Fibroblast of lung (primary cell): ENCODE measurements around the gene C2orf81. TPM values are rescaled to one million over a fixed set of nuclear protein-coding genes. Genes with fewer than 3 reads are reported as not detected.
"Not testable (repeated sequence)": the region's sequence is repeated elsewhere in the genome, so short reads cannot be mapped to it uniquely, and the experiment has no call there.

Experiments
- DNase-seq, 2 donors: peaks; one replicate each; pipeline versions ENCODE4 v3.0.0 to v3.0.0-alpha.2; 2010; ENCODE audit warnings: low read depth in 2 of 2
- H2AFZ ChIP-seq: 2 replicates; pipeline ENCODE4 v1.5.1; 2012; ENCODE audit warnings: low read length, control low read depth, inconsistent platforms
- H3K27ac ChIP-seq: 2 replicates; pipeline ENCODE4 v1.5.1; 2011; ENCODE audit warnings: low read length, control low read depth; ENCODE audit not compliant: insufficient read depth
- H3K27me3 ChIP-seq: 2 replicates; pipeline ENCODE4 v1.5.1; 2011; ENCODE audit warnings: mild to moderate bottlenecking, low read length; ENCODE audit not compliant: control insufficient read depth, insufficient read depth
- H3K36me3 ChIP-seq: 2 replicates; pipeline ENCODE4 v1.5.1; 2011; ENCODE audit warnings: low read length; ENCODE audit not compliant: control insufficient read depth, insufficient read depth
- H3K4me1 ChIP-seq: 2 replicates; pipeline ENCODE4 v1.5.1; 2011; ENCODE audit warnings: low read length; ENCODE audit not compliant: control insufficient read depth, insufficient read depth; ENCODE audit errors: extremely low read depth
- H3K4me2 ChIP-seq: 2 replicates; pipeline ENCODE4 v1.5.1; 2011; ENCODE audit warnings: low read length, control low read depth; ENCODE audit not compliant: insufficient read depth; ENCODE audit errors: extremely low read depth
- H3K4me3 ChIP-seq, 4 experiments: fragments of 200-600 bp in 1 of 4; sonication (generic) in 1 of 4; replicated peaks in 1 of 4; 2 replicates each; pipeline ENCODE4 v1.5.1; 2011 to 2016; ENCODE audit warnings: low read length in 4 of 4, low read depth in 3 of 4, mild to moderate bottlenecking in 3 of 4, control low read depth in 2 of 4, inconsistent platforms in 1 of 4, mixed read lengths in 1 of 4; ENCODE audit not compliant: insufficient read depth in 1 of 4; ENCODE audit errors: control extremely low read depth in 1 of 4
- H3K79me2 ChIP-seq: 2 replicates; pipeline ENCODE4 v1.5.1; 2012; ENCODE audit warnings: mild to moderate bottlenecking, low read length, inconsistent platforms; ENCODE audit not compliant: control insufficient read depth, insufficient read depth
- H3K9ac ChIP-seq: 2 replicates; pipeline ENCODE4 v1.5.1; 2011; ENCODE audit warnings: mild to moderate bottlenecking, low read length, control low read depth; ENCODE audit not compliant: insufficient read depth
- H3K9me3 ChIP-seq: 2 replicates; pipeline ENCODE4 v1.5.1; 2012; ENCODE audit warnings: low read depth, low read length; ENCODE audit not compliant: control insufficient read depth, insufficient read depth
- H4K20me1 ChIP-seq: 2 replicates; pipeline ENCODE4 v1.5.1; 2011; ENCODE audit warnings: low read length; ENCODE audit not compliant: control insufficient read depth, insufficient read depth; ENCODE audit errors: extremely low read depth
- CTCF ChIP-seq, 2 donors: IDR thresholded peaks in 1 of 2; conservative IDR thresholded peaks in 1 of 2; 1 replicate in 1 of 2; 2 replicates in 1 of 2; pipeline ENCODE4 v1.5.1; 2011 to 2012; ENCODE audit warnings: low read length in 2 of 2, control low read depth in 1 of 2, inconsistent platforms in 1 of 2, low read depth in 1 of 2, mild to moderate bottlenecking in 1 of 2
- EZH2 ChIP-seq: IDR thresholded peaks from 2 replicates; pipeline ENCODE4 v1.5.1; 2012; ENCODE audit warnings: low read length, control low read depth, mild to moderate bottlenecking; ENCODE audit errors: missing control alignments
- polyA plus RNA-seq, 2 donors: library from polyadenylated mRNA; depleted of rRNA in 1 of 2; stranded (reverse) in 1 of 2; unstranded in 1 of 2; fragments of >200 nt; gene quantifications; 2 replicates each; pipeline ENCODE4 v1.2.1, GENCODE V29; 2011 to 2012; ENCODE audit warnings: missing spikeins in 1 of 2
- total RNA-seq: library from RNA; depleted of rRNA; stranded (reverse); fragments of >200 nt; gene quantifications from 2 replicates; pipeline ENCODE4 v1.2.1, GENCODE V29; 2014

C2orf81 gene
- total and polyA plus RNA-seq, 2 donors (not counting 1 experiment from before 2014, with no cell fraction given), result 0.25 to 1.5 TPM

GRCh38 chr2:74462786-74463105 lies 41.3 kb upstream of the C2orf81 start:
- Histone ChIP-seq H3K4me3 (no peak overlapping the region), H3K4me1 (peaks cover 5% of the 10 kb centered on the region), H3K27ac (no peak overlapping the region), H3K9ac (no peak overlapping the region), H2AFZ (no peak overlapping the region), H4K20me1 (no peaks in the 10 kb centered on the region), H3K9me3 (no peaks in the 10 kb centered on the region), H3K36me3 (peaks cover 15% of the 10 kb centered on the region), H3K4me2 (no peak overlapping the region), H3K27me3 (no peaks in the 10 kb centered on the region), H3K79me2 (peaks cover 13% of the 10 kb centered on the region)
- TF ChIP-seq CTCF (conservative IDR thresholded peaks at IDR 0.05 in 1 of 2, IDR thresholded peaks at IDR 0.05 in 1 of 2; ENCODE audit: low read depth in 1 of 2, low read length in 2 of 2) (no peak), EZH2 (no peak)
- DNase-seq, result no peak

GRCh38 chr2:74462054-74462785 lies 40.8 kb upstream of the C2orf81 start:
- peaks cover 15% of the 10 kb centered on the region for H3K36me3 ChIP-seq
- no peaks in the 10 kb centered on the region for H4K20me1 ChIP-seq
- no peak overlapping the region for H3K4me2 ChIP-seq
- H3K9me3 ChIP-seq, result no peaks in the 10 kb centered on the region
- no peaks in the 10 kb centered on the region for H3K27me3 ChIP-seq
- H3K9ac ChIP-seq, result no peak overlapping the region
- H3K79me2 ChIP-seq, result peaks cover 13% of the 10 kb centered on the region
- no peak for DNase-seq
- H3K4me3 ChIP-seq, result no peak overlapping the region
- TF ChIP-seq EZH2, result no peak
- no peak for TF ChIP-seq CTCF (conservative IDR thresholded peaks at IDR 0.05 in 1 of 2, IDR thresholded peaks at IDR 0.05 in 1 of 2; ENCODE audit: low read depth in 1 of 2, low read length in 2 of 2)
- H2AFZ ChIP-seq, result no peak overlapping the region
- H3K27ac ChIP-seq, result no peak overlapping the region
- peaks cover 5% of the 10 kb centered on the region for H3K4me1 ChIP-seq

GRCh38 chr2:74461187-74462053 lies 40.0 kb upstream of the C2orf81 start:
- Histone ChIP-seq H3K27ac (no peak overlapping the region), H3K36me3 (peaks cover 15% of the 10 kb centered on the region), H3K4me3 (no peak overlapping the region), H3K27me3 (no peaks in the 10 kb centered on the region), H3K79me2 (peaks cover 13% of the 10 kb centered on the region), H3K4me2 (no peak overlapping the region), H2AFZ (no peak overlapping the region), H3K9me3 (no peaks in the 10 kb centered on the region), H4K20me1 (no peaks in the 10 kb centered on the region), H3K4me1 (peaks cover 9% of the 10 kb centered on the region), H3K9ac (no peak overlapping the region)
- peak in 1 of 2 donors; percentile 6 for TF ChIP-seq CTCF (conservative IDR thresholded peaks at IDR 0.05 in 1 of 2, IDR thresholded peaks at IDR 0.05 in 1 of 2; ENCODE audit: low read depth in 1 of 2, low read length in 2 of 2)
- no peak for TF ChIP-seq EZH2
- DNase-seq, result no peak

GRCh38 chr2:74460187-74460586 lies 38.8 kb upstream of the C2orf81 start:
- not testable (repeated sequence) for H3K4me3 ChIP-seq, H4K20me1 ChIP-seq, H3K27ac ChIP-seq, H3K9ac ChIP-seq, DNase-seq, H3K4me2 ChIP-seq, H3K9me3 ChIP-seq, H3K27me3 ChIP-seq, H2AFZ ChIP-seq
- peaks cover 19% of the 10 kb centered on the region for H3K4me1 ChIP-seq
- H3K79me2 ChIP-seq, result peaks cover 15% of the 10 kb centered on the region
- H3K36me3 ChIP-seq, result peaks cover 15% of the 10 kb centered on the region
